ENCODE data around the gene CD3D.

GRCh38 chr11:118359295-118359958 is 16.9 kb upstream of the CD3D start, which contains the start of gene UBE4A:
- peak in 1 of 5 experiments; percentile 34 for TF ChIP-seq CTCF (IDR thresholded peaks at IDR 0.05)
- peak; percentile 19 to 50 for TF ChIP-seq POLR2A (IDR thresholded peaks at IDR 0.05)
- TF ChIP-seq EP300 (IDR thresholded peaks at IDR 0.05), result peak; percentile 81 to 95
